ENCODE measurements around the gene ADGRG7. TPM values are rescaled to one million over a fixed set of nuclear protein-coding genes. Genes with fewer than 3 reads are reported as not detected.

The ADGRG7 gene, protein sequence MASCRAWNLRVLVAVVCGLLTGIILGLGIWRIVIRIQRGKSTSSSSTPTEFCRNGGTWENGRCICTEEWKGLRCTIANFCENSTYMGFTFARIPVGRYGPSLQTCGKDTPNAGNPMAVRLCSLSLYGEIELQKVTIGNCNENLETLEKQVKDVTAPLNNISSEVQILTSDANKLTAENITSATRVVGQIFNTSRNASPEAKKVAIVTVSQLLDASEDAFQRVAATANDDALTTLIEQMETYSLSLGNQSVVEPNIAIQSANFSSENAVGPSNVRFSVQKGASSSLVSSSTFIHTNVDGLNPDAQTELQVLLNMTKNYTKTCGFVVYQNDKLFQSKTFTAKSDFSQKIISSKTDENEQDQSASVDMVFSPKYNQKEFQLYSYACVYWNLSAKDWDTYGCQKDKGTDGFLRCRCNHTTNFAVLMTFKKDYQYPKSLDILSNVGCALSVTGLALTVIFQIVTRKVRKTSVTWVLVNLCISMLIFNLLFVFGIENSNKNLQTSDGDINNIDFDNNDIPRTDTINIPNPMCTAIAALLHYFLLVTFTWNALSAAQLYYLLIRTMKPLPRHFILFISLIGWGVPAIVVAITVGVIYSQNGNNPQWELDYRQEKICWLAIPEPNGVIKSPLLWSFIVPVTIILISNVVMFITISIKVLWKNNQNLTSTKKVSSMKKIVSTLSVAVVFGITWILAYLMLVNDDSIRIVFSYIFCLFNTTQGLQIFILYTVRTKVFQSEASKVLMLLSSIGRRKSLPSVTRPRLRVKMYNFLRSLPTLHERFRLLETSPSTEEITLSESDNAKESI
- total RNA-seq = 10 to 100 TPM in 3 of 4 donors, 1 to 10 TPM in 1; 1.8 to 18.3 (median 12.1) TPM

- Histone ChIP-seq H3K9me3 (no peaks in the 10 kb centered on the region), H3K36me3 (no peaks in the 10 kb centered on the region), H3K4me3 (no peak within 1 kb of the TSS), H3K27me3 (no peaks in the 10 kb centered on the region), H3K4me1 (peaks cover 0 to 19% (median 9%) of the 10 kb centered on the region in 4 donors), H3K27ac (peak within 1 kb of the TSS; percentile 34 to 64 (median 48))
- TF ChIP-seq EP300 (IDR thresholded peaks at IDR 0.05; ENCODE audit: low read depth) = no peak
- no peak for TF ChIP-seq CTCF (IDR thresholded peaks at IDR 0.05)
- no peak for TF ChIP-seq POLR2A (IDR thresholded peaks at IDR 0.05)
- TF ChIP-seq POLR2AphosphoS5 (IDR thresholded peaks at IDR 0.05) = no peak
- in situ Hi-C loops (cut with MboI; ENCODE audit: low pct_ligation_motif_present in 1 of 4, low pct_unique_long_range_greater_than_20kb in 1 of 4, low sequenced_read_pairs in 3 of 4) = no loop called here
- intact Hi-C loops (cut with DNase I; ENCODE audit: low total_unique reads) = no loop called here
- 38 to 42% methylated on average over 2 of the region's 2 CpGs for WGBS, 2 donors (ENCODE audit: low coverage in 1 of 2)
- DNase-seq = no peak
Measured at GRCh38 chr3:100609305-100609704, at the start of gene ADGRG7. Gene ADGRG7, plus strand, starts transcription at chr3:100609601. Its CDS starts 256 bp downstream, at chr3:100609857.

- Histone ChIP-seq H3K27me3 (no peaks in the 10 kb centered on the region), H3K4me3 (no peak overlapping the region), H3K4me1 (peaks cover 0 to 3% (median 0%) of the 10 kb centered on the region in 4 donors), H3K9me3 (no peaks in the 10 kb centered on the region), H3K27ac (no peak overlapping the region), H3K36me3 (no peaks in the 10 kb centered on the region)
- WGBS, 2 donors (ENCODE audit: low coverage in 1 of 2) = 60 to 77% methylated on average over 4 of the region's 4 CpGs
- TF ChIP-seq CTCF (IDR thresholded peaks at IDR 0.05) (no peak), EP300 (IDR thresholded peaks at IDR 0.05; ENCODE audit: low read depth) (no peak), POLR2AphosphoS5 (IDR thresholded peaks at IDR 0.05) (no peak), POLR2A (IDR thresholded peaks at IDR 0.05) (no peak)
- intact Hi-C loops (cut with DNase I; ENCODE audit: low total_unique reads) = no loop called here
- no peak for DNase-seq
- in situ Hi-C loops (cut with MboI; ENCODE audit: low pct_ligation_motif_present in 1 of 4, low pct_unique_long_range_greater_than_20kb in 1 of 4, low sequenced_read_pairs in 3 of 4) = no loop called here
Measured at GRCh38 chr3:100560426-100560825, 49.0 kb upstream of the ADGRG7 start.

GRCh38 chr3:100561459-100562158 lies 47.8 kb upstream of the ADGRG7 start:
- Histone ChIP-seq H3K4me1 (peaks cover 0 to 3% (median 0%) of the 10 kb centered on the region in 4 donors), H3K36me3 (no peaks in the 10 kb centered on the region), H3K27ac (peak overlapping the region in 2 of 4 donors; percentile 23 to 33), H3K9me3 (no peaks in the 10 kb centered on the region), H3K4me3 (no peak overlapping the region), H3K27me3 (no peaks in the 10 kb centered on the region)
- TF ChIP-seq EP300 (IDR thresholded peaks at IDR 0.05; ENCODE audit: low read depth) (no peak), CTCF (IDR thresholded peaks at IDR 0.05) (no peak), POLR2AphosphoS5 (IDR thresholded peaks at IDR 0.05) (no peak), POLR2A (IDR thresholded peaks at IDR 0.05) (no peak)
- intact Hi-C loops (cut with DNase I; ENCODE audit: low total_unique reads) = no loop called here
- 68 to 70% methylated on average over 7 of the region's 7 CpGs for WGBS, 2 donors (ENCODE audit: low coverage in 1 of 2)
- no peak for DNase-seq
- in situ Hi-C loops (cut with MboI; ENCODE audit: low pct_ligation_motif_present in 1 of 4, low pct_unique_long_range_greater_than_20kb in 1 of 4, low sequenced_read_pairs in 3 of 4) = no loop called here

All from transverse colon (tissue), 4 donors.